ENCODE measurements around the gene HARBI1.

The HARBI1 gene

GRCh38 chr11:46582588-46582987 is 34.4 kb downstream of the HARBI1 start:
- H3K27me3 ChIP-seq (ENCODE audit: insufficient read depth, low read depth, severe bottlenecking), result no peaks in the 10 kb centered on the region
- H3K4me3 ChIP-seq (ENCODE audit: low read depth, low read length), result no peak overlapping the region
- H3K9me3 ChIP-seq (ENCODE audit: severe bottlenecking), result no peaks in the 10 kb centered on the region
- TF ChIP-seq CTCF (IDR thresholded peaks at IDR 0.05; ENCODE audit: low read depth, low read length), result no peak
- no peak overlapping the region for H3K27ac ChIP-seq
- DNase-seq, result no peak
- H3K36me3 ChIP-seq, result peaks cover 16% of the 10 kb centered on the region

- no peak for TF ChIP-seq CTCF (IDR thresholded peaks at IDR 0.05; ENCODE audit: low read depth, low read length)
- Histone ChIP-seq H3K36me3 (peaks cover 2% of the 10 kb centered on the region), H3K27me3 (ENCODE audit: insufficient read depth, low read depth, severe bottlenecking) (no peaks in the 10 kb centered on the region), H3K4me3 (ENCODE audit: low read depth, low read length) (no peak overlapping the region), H3K27ac (no peak overlapping the region), H3K9me3 (ENCODE audit: severe bottlenecking) (no peaks in the 10 kb centered on the region)
- no peak for DNase-seq
Observed at GRCh38 chr11:46577058-46577457, 40.0 kb downstream of the HARBI1 start.

- Histone ChIP-seq H3K4me3 (ENCODE audit: low read depth, low read length) (no peak overlapping the region), H3K9me3 (ENCODE audit: severe bottlenecking) (no peaks in the 10 kb centered on the region), H3K27ac (no peak overlapping the region), H3K27me3 (ENCODE audit: insufficient read depth, low read depth, severe bottlenecking) (no peaks in the 10 kb centered on the region), H3K36me3 (peaks cover 2% of the 10 kb centered on the region; the same call in 1 of the 2 replicates)
- no peak for DNase-seq
- TF ChIP-seq CTCF (IDR thresholded peaks at IDR 0.05; ENCODE audit: low read depth, low read length), result no peak
Observed at GRCh38 chr11:46574656-46575055, 42.4 kb downstream of the HARBI1 start.

GRCh38 chr11:46570790-46571398 is 46.1 kb downstream of the HARBI1 start:
- Histone ChIP-seq H3K36me3 (no peaks in the 10 kb centered on the region), H3K27me3 (ENCODE audit: insufficient read depth, low read depth, severe bottlenecking) (no peaks in the 10 kb centered on the region), H3K9me3 (ENCODE audit: severe bottlenecking) (no peaks in the 10 kb centered on the region), H3K4me3 (ENCODE audit: low read depth, low read length) (no peak overlapping the region), H3K27ac (no peak overlapping the region)
- TF ChIP-seq CTCF (IDR thresholded peaks at IDR 0.05; ENCODE audit: low read depth, low read length), result no peak
- no peak for DNase-seq

- TF ChIP-seq CTCF (IDR thresholded peaks at IDR 0.05; ENCODE audit: low read depth, low read length), result no peak
- Histone ChIP-seq H3K4me3 (ENCODE audit: low read depth, low read length) (no peak overlapping the region), H3K36me3 (no peaks in the 10 kb centered on the region), H3K27me3 (ENCODE audit: insufficient read depth, low read depth, severe bottlenecking) (no peaks in the 10 kb centered on the region), H3K27ac (no peak overlapping the region), H3K9me3 (ENCODE audit: severe bottlenecking) (no peaks in the 10 kb centered on the region)
- DNase-seq, result no peak
Observed at GRCh38 chr11:46565232-46565840, 51.7 kb downstream of the HARBI1 start.

- Histone ChIP-seq H3K36me3 (no peaks in the 10 kb centered on the region), H3K9me3 (ENCODE audit: severe bottlenecking) (no peaks in the 10 kb centered on the region), H3K27ac (no peak overlapping the region), H3K27me3 (ENCODE audit: insufficient read depth, low read depth, severe bottlenecking) (no peaks in the 10 kb centered on the region), H3K4me3 (ENCODE audit: low read depth, low read length) (no peak overlapping the region)
- TF ChIP-seq CTCF (IDR thresholded peaks at IDR 0.05; ENCODE audit: low read depth, low read length), result no peak
- no peak for DNase-seq
Observed at GRCh38 chr11:46564459-46564858, 52.6 kb downstream of the HARBI1 start.
